Keratinocyte (primary cell): ENCODE results near the gene ABHD10. TPM values are rescaled to one million over a fixed set of nuclear protein-coding genes. Genes with fewer than 3 reads are reported as not detected.

Experiments used
- DNase-seq: peaks from one replicate; pipeline ENCODE4 v3.0.0-alpha.2; 2011; ENCODE audit warnings: low read depth, missing footprints, low spot score
- FAIRE-seq: peaks from 2 replicates; lab custom pipeline; 2011; peaks lifted over from hg19 to GRCh38; lab: Jason Lieb, UNC
- H2AFZ ChIP-seq: 2 replicates; pipeline ENCODE4 v1.6.0; 2012; ENCODE audit warnings: low read length, control low read depth, inconsistent platforms; ENCODE audit not compliant: control insufficient read depth
- H3K27ac ChIP-seq: 2 replicates; pipeline ENCODE4 v1.5.1; 2011; ENCODE audit warnings: low read length; ENCODE audit not compliant: control insufficient read depth, insufficient read depth
- H3K27me3 ChIP-seq: 3 replicates; pipeline ENCODE4 v1.6.0; 2011; ENCODE audit warnings: low read length; ENCODE audit not compliant: control insufficient read depth, insufficient read depth; ENCODE audit errors: extremely low read depth
- H3K36me3 ChIP-seq, 2 experiments: 2 replicates in 1 of 2; 3 replicates in 1 of 2; pipeline ENCODE4 v1.5.1; 2011; ENCODE audit warnings: low read length in 2 of 2, mild to moderate bottlenecking in 1 of 2; ENCODE audit not compliant: control insufficient read depth in 2 of 2, insufficient read depth in 2 of 2; ENCODE audit errors: extremely low read depth in 1 of 2
- H3K4me1 ChIP-seq: 3 replicates; pipeline ENCODE4 v1.5.1; 2011; ENCODE audit warnings: low read length; ENCODE audit not compliant: control insufficient read depth, insufficient read depth; ENCODE audit errors: extremely low read depth
- H3K4me2 ChIP-seq: 3 replicates; pipeline ENCODE4 v1.6.0; 2011; ENCODE audit warnings: low read depth, low read length; ENCODE audit not compliant: control insufficient read depth, insufficient read depth; ENCODE audit errors: extremely low read depth
- H3K4me3 ChIP-seq, 3 experiments: fragments of 200-600 bp in 1 of 3; sonication (generic) in 1 of 3; 2 replicates in 2 of 3; 3 replicates in 1 of 3; pipeline ENCODE4 v1.5.1; 2011 to 2016; ENCODE audit warnings: low read length in 3 of 3, mild to moderate bottlenecking in 3 of 3, control low read depth in 2 of 3, inconsistent platforms in 1 of 3, low read depth in 1 of 3, mixed read lengths in 1 of 3, mixed run types in 1 of 3, moderate library complexity in 1 of 3; ENCODE audit not compliant: control insufficient read depth in 2 of 3, insufficient read depth in 2 of 3; ENCODE audit errors: extremely low read depth in 1 of 3
- H3K79me2 ChIP-seq: 2 replicates; pipeline ENCODE4 v1.6.0; 2012; ENCODE audit warnings: low read length; ENCODE audit not compliant: control insufficient read depth, insufficient read depth
- H3K9ac ChIP-seq: 3 replicates; pipeline ENCODE4 v1.6.0; 2011; ENCODE audit warnings: low read length; ENCODE audit not compliant: control insufficient read depth, insufficient read depth; ENCODE audit errors: extremely low read depth
- H3K9me1 ChIP-seq: 3 replicates; pipeline ENCODE4 v1.6.0; 2011; ENCODE audit warnings: low read length; ENCODE audit not compliant: control insufficient read depth, insufficient read depth; ENCODE audit errors: extremely low read depth
- H3K9me3 ChIP-seq: 2 replicates; pipeline ENCODE4 v1.5.1; 2012; ENCODE audit warnings: low read depth, low read length; ENCODE audit not compliant: control insufficient read depth
- H4K20me1 ChIP-seq: 3 replicates; pipeline ENCODE4 v1.6.0; 2011; ENCODE audit warnings: low read length; ENCODE audit not compliant: control insufficient read depth, insufficient read depth; ENCODE audit errors: extremely low read depth
- CTCF ChIP-seq, 3 experiments: IDR thresholded peaks in 1 of 3; conservative IDR thresholded peaks in 1 of 3; optimal IDR thresholded peaks in 1 of 3; 2 replicates in 2 of 3; 3 replicates in 1 of 3; pipeline versions ENCODE3 to v1.5.1; 2011; ENCODE audit warnings: low read length in 3 of 3, mild to moderate bottlenecking in 3 of 3, moderate library complexity in 2 of 3, control low read depth in 1 of 3, inconsistent platforms in 1 of 3; ENCODE audit not compliant: insufficient read depth in 2 of 3; ENCODE audit errors: extremely low read depth in 1 of 3
- EZH2 ChIP-seq: IDR thresholded peaks from one replicate; pipeline ENCODE4 v1.6.1; 2012; ENCODE audit warnings: inconsistent platforms, mild to moderate bottlenecking, low read length, moderate library complexity
- dilution Hi-C: fragments of 300-500 bp; cut with MboI; formaldehyde crosslinking; loops from one replicate; pipeline ENCODE4 v1.7.0; 2020; ENCODE audit warnings: low sequenced_read_pairs; ENCODE audit not compliant: extremely low pct_ligation_motif_present
- polyA plus RNA-seq, 5 experiments: library from polyadenylated mRNA; depleted of rRNA in 3 of 5; stranded (reverse) in 3 of 5; stranded (forward) in 1 of 5; unstranded in 1 of 5; fragments of >200 nt; gene quantifications; 1 replicate in 1 of 5; 2 replicates in 3 of 5; 3 replicates in 1 of 5; pipeline versions ENCODE4 v1.2.1 to v1.2.3, GENCODE V29; 2011 to 2012; ENCODE audit warnings: missing spikeins in 2 of 5, low read depth in 1 of 5, low replicate concordance in 1 of 5

The ABHD10 gene
- polyA plus RNA-seq, 1 donor (not counting 4 experiments of a cell fraction or from before 2014, with no cell fraction given): 22.2 TPM

- no peaks in the 10 kb centered on the region for H4K20me1 ChIP-seq
- dilution Hi-C loops: no loop called here
- H2AFZ ChIP-seq: no peak overlapping the region
- no peak for FAIRE-seq
- no peak overlapping the region for H3K4me3 ChIP-seq
- no peaks in the 10 kb centered on the region for H3K27me3 ChIP-seq
- no peak overlapping the region for H3K4me2 ChIP-seq
- H3K36me3 ChIP-seq: peaks cover 24 to 45% of the 10 kb centered on the region in 2 experiments
- no peaks in the 10 kb centered on the region for H3K9me1 ChIP-seq
- H3K79me2 ChIP-seq: no peaks in the 10 kb centered on the region
- no peaks in the 10 kb centered on the region for H3K9me3 ChIP-seq
- no peak for TF ChIP-seq EZH2
- no peak for TF ChIP-seq CTCF (optimal IDR thresholded peaks at IDR 0.05 in 1 of 3, IDR thresholded peaks at IDR 0.05 in 1 of 3, conservative IDR thresholded peaks at IDR 0.05 in 1 of 3; ENCODE audit: extremely low read depth in 1 of 3, insufficient read depth in 2 of 3, low read length in 3 of 3)
- no peaks in the 10 kb centered on the region for H3K4me1 ChIP-seq
- no peak overlapping the region for H3K9ac ChIP-seq
- no peak for DNase-seq
- H3K27ac ChIP-seq: no peak overlapping the region
These were observed 27.8 kb upstream of the ABHD10 start for GRCh38 chr3:111951032-111951431.

GRCh38 chr3:111952086-111952485, 26.7 kb upstream of the ABHD10 start:
- H3K4me3 ChIP-seq: no peak overlapping the region
- no peaks in the 10 kb centered on the region for H3K4me1 ChIP-seq
- DNase-seq (no peak), FAIRE-seq (no peak)
- no peak overlapping the region for H3K27ac ChIP-seq
- H4K20me1 ChIP-seq: no peaks in the 10 kb centered on the region
- H2AFZ ChIP-seq: no peak overlapping the region
- no peaks in the 10 kb centered on the region for H3K79me2 ChIP-seq
- no peaks in the 10 kb centered on the region for H3K9me1 ChIP-seq
- no peaks in the 10 kb centered on the region for H3K27me3 ChIP-seq
- peaks cover 26 to 44% of the 10 kb centered on the region in 2 experiments for H3K36me3 ChIP-seq
- dilution Hi-C loops: no loop called here
- no peaks in the 10 kb centered on the region for H3K9me3 ChIP-seq
- no peak overlapping the region for H3K9ac ChIP-seq
- H3K4me2 ChIP-seq: no peak overlapping the region
- no peak for TF ChIP-seq EZH2
- TF ChIP-seq CTCF (optimal IDR thresholded peaks at IDR 0.05 in 1 of 3, IDR thresholded peaks at IDR 0.05 in 1 of 3, conservative IDR thresholded peaks at IDR 0.05 in 1 of 3; ENCODE audit: extremely low read depth in 1 of 3, insufficient read depth in 2 of 3, low read length in 3 of 3): no peak
